ENCODE measurements around the gene PRUNE2. TPM values are rescaled to one million over a fixed set of nuclear protein-coding genes. Genes with fewer than 3 reads are reported as not detected.

Gene PRUNE2
- total and polyA plus RNA-seq, 12 donors, result 1.9 to 68.0 (median 11.2) TPM

GRCh38 chr9:76803762-76804161 is 102.2 kb downstream of the PRUNE2 start:
- H3K4me1 ChIP-seq (replicated peaks in 1 of 2), result no peaks in the 10 kb centered on the region
- no peak overlapping the region for H3K27ac ChIP-seq
- no peaks in the 10 kb centered on the region for H3K9me3 ChIP-seq (replicated peaks in 1 of 3)
- H3K27me3 ChIP-seq, result no peaks in the 10 kb centered on the region
- no peak overlapping the region for H3K4me3 ChIP-seq
- intact Hi-C loops (cut with DNase I), result loop anchor here (10.0 kb wide), 2 partner anchors 181 to 341 kb away; no protein-coding TSS in a partner anchor
- WGBS, 4 donors, result 79 to 92% (median 83%) methylated on average over 7 of the region's 7 CpGs
- DNase-seq, result no peak
- H3K36me3 ChIP-seq (replicated peaks in 1 of 2), result no peaks in the 10 kb centered on the region
- TF ChIP-seq POLR2A (IDR thresholded peaks at IDR 0.05) (no peak), CTCF (IDR thresholded peaks at IDR 0.05) (no peak)

GRCh38 chr9:76803083-76803482 is 102.8 kb downstream of the PRUNE2 start:
- Histone ChIP-seq H3K9me3 (replicated peaks in 1 of 3) (no peaks in the 10 kb centered on the region), H3K4me1 (replicated peaks in 1 of 2) (no peaks in the 10 kb centered on the region), H3K4me3 (no peak overlapping the region), H3K27ac (no peak overlapping the region), H3K27me3 (no peaks in the 10 kb centered on the region), H3K36me3 (replicated peaks in 1 of 2) (no peaks in the 10 kb centered on the region)
- intact Hi-C loops (cut with DNase I), result loop anchor here (10.0 kb wide), 2 partner anchors 182 to 342 kb away; no protein-coding TSS in a partner anchor
- no peak for DNase-seq
- WGBS, 4 donors, result 61 to 79% (median 71%) methylated on average over 2 of the region's 2 CpGs
- no peak for TF ChIP-seq CTCF (IDR thresholded peaks at IDR 0.05)
- TF ChIP-seq POLR2A (IDR thresholded peaks at IDR 0.05), result no peak

- TF ChIP-seq POLR2A (IDR thresholded peaks at IDR 0.05) (no peak), CTCF (IDR thresholded peaks at IDR 0.05) (no peak)
These were observed 105.0 kb downstream of the PRUNE2 start for GRCh38 chr9:76800901-76801300.

GRCh38 chr9:76799473-76799872 is 106.4 kb downstream of the PRUNE2 start:
- Histone ChIP-seq H3K27me3 (no peaks in the 10 kb centered on the region), H3K27ac (no peak overlapping the region), H3K9me3 (replicated peaks in 1 of 3) (no peaks in the 10 kb centered on the region), H3K36me3 (replicated peaks in 1 of 2) (no peaks in the 10 kb centered on the region), H3K4me1 (replicated peaks in 1 of 2) (no peaks in the 10 kb centered on the region), H3K4me3 (no peak overlapping the region)
- no peak for TF ChIP-seq CTCF (IDR thresholded peaks at IDR 0.05)
- TF ChIP-seq POLR2A (IDR thresholded peaks at IDR 0.05), result no peak
- WGBS, 4 donors, result 71 to 86% (median 80%) methylated on average over 1 of the region's 1 CpG
- DNase-seq, result no peak
- intact Hi-C loops (cut with DNase I), result no loop called here

More at GRCh38 chr9:76800901-76801300, 105.0 kb downstream of the PRUNE2 start:
- H3K27me3 ChIP-seq, result no peaks in the 10 kb centered on the region
- no peaks in the 10 kb centered on the region for H3K36me3 ChIP-seq (replicated peaks in 1 of 2)
- WGBS, 4 donors, result 58 to 72% (median 67%) methylated on average over 1 of the region's 1 CpG
- H3K4me3 ChIP-seq, result no peak overlapping the region
- intact Hi-C loops (cut with DNase I), result loop anchor here (10.0 kb wide), 2 partner anchors 184 to 344 kb away; no protein-coding TSS in a partner anchor
- no peak for DNase-seq
- no peak overlapping the region for H3K27ac ChIP-seq
- no peaks in the 10 kb centered on the region for H3K4me1 ChIP-seq (replicated peaks in 1 of 2)
- H3K9me3 ChIP-seq (replicated peaks in 1 of 3), result no peaks in the 10 kb centered on the region

Measured in adrenal gland (tissue), 12 donors.